OCI-LY1 (cell line): ENCODE data around the gene TUBGCP6.

Experiments
- H2AFZ ChIP-seq: fragments of 200-600 bp; sonication (generic), shearing (Covaris generic); 2 replicates; pipeline ENCODE4 v1.6.0; 2014; ENCODE audit warnings: antibody characterized with exemption, mild to moderate bottlenecking, low read length
- H3F3A ChIP-seq: fragments of 200-600 bp; sonication (generic), shearing (Covaris generic); 2 replicates; pipeline ENCODE4 v1.6.0; 2014; ENCODE audit warnings: mild to moderate bottlenecking, antibody characterized with exemption, low read length, moderate library complexity; ENCODE audit not compliant: insufficient read depth
- H3K27ac ChIP-seq: fragments of 200-600 bp; sonication (generic); 2 replicates; pipeline ENCODE4 v1.5.1; 2014; ENCODE audit warnings: low read length, mixed run types, mild to moderate bottlenecking, low read depth; ENCODE audit not compliant: poor library complexity, severe bottlenecking
- H3K27me3 ChIP-seq: fragments of 200-600 bp; sonication (generic); 2 replicates; pipeline ENCODE4 v1.6.0; 2014; ENCODE audit warnings: antibody characterized with exemption, mild to moderate bottlenecking, low read length, moderate library complexity; ENCODE audit not compliant: insufficient read depth
- H3K36me3 ChIP-seq: fragments of 200-600 bp; sonication (generic); 2 replicates; pipeline ENCODE4 v1.6.1; 2014; ENCODE audit warnings: mild to moderate bottlenecking, antibody characterized with exemption, low read length, moderate library complexity, mixed read lengths; ENCODE audit not compliant: insufficient read depth
- H3K4me1 ChIP-seq: fragments of 200-600 bp; sonication (generic); 2 replicates; pipeline ENCODE4 v1.5.1; 2014; ENCODE audit warnings: mild to moderate bottlenecking, low read length, moderate library complexity; ENCODE audit not compliant: insufficient read depth, severe bottlenecking
- H3K4me2 ChIP-seq: fragments of 200-600 bp; sonication (generic), shearing (Covaris generic); 2 replicates; pipeline ENCODE4 v1.6.1; 2014; ENCODE audit warnings: low read length
- H3K4me3 ChIP-seq: fragments of 200-600 bp; sonication (generic); 2 replicates; pipeline ENCODE4 v1.5.1; 2014; ENCODE audit warnings: low read length, low read depth, mild to moderate bottlenecking, mixed read lengths; ENCODE audit not compliant: poor library complexity, severe bottlenecking
- H3K79me2 ChIP-seq: fragments of 200-600 bp; shearing (Covaris generic); 2 replicates; pipeline ENCODE4 v1.6.1; 2016; ENCODE audit warnings: mixed run types, low read length, mixed read lengths; ENCODE audit not compliant: insufficient read depth
- H3K9ac ChIP-seq: fragments of 200-600 bp; sonication (generic), shearing (Covaris generic); 2 replicates; pipeline ENCODE4 v1.6.1; 2014; ENCODE audit warnings: mild to moderate bottlenecking, low read length, mixed read lengths
- H3K9me2 ChIP-seq: fragments of 200-600 bp; sonication (generic), shearing (Covaris generic); 2 replicates; pipeline ENCODE4 v1.6.1; 2014; ENCODE audit warnings: low read depth, mild to moderate bottlenecking, low read length, mixed read lengths
- H3K9me3 ChIP-seq: fragments of 200-600 bp; shearing (Covaris generic); 2 replicates; pipeline ENCODE4 v1.6.1; 2014; ENCODE audit warnings: low read length, mixed read lengths
- H4K20me1 ChIP-seq: fragments of 200-600 bp; sonication (generic), shearing (Covaris generic); 2 replicates; pipeline ENCODE4 v1.6.0; 2016; ENCODE audit warnings: mild to moderate bottlenecking, low read length; ENCODE audit not compliant: insufficient read depth
- EZH2 ChIP-seq: fragments of 200-600 bp; sonication (generic), shearing (Covaris generic); IDR thresholded peaks from 2 replicates; pipeline ENCODE4 v1.8.0; 2017; ENCODE audit warnings: borderline replicate concordance, mixed run types, mild to moderate bottlenecking, antibody characterized with exemption, low read length, moderate library complexity, mixed read lengths
- TF ChIP-seq, protein P1 (sequence below): fragments of 200-600 bp; sonication (generic), shearing (Covaris generic); IDR thresholded peaks from 2 replicates; pipeline ENCODE4 v1.5.1; 2017; ENCODE audit warnings: mild to moderate bottlenecking, antibody characterized with exemption, low read length, moderate library complexity, mixed read lengths

TUBGCP6 gene

DNA sequence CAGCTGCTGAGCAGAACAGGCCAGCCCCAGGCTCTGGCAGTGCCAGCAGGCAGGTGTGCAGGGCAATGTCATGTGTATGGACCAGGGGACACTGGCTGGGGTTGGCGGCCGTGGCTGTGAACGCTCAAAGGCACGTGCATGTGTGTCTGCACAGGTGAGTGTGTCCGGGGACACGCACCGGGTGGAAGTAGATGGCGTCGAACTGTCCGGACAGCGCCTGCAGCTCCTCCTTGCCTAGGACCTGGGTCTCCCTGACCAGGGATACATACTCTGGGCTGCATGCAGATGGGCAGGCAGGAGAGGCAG is 5.4 kb upstream of the TUBGCP6 start:
- no peaks in the 10 kb centered on the region for H4K20me1 ChIP-seq
- H3K4me1 ChIP-seq, result peaks cover 48% of the 10 kb centered on the region
- H3K9me3 ChIP-seq, result no peaks in the 10 kb centered on the region
- no peaks in the 10 kb centered on the region for H3K79me2 ChIP-seq
- peak overlapping the region; percentile 97 for H3K9ac ChIP-seq
- no peak overlapping the region for H3K27ac ChIP-seq
- peaks cover 7% of the 10 kb centered on the region; the same call in 1 of the 2 replicates for H3F3A ChIP-seq
- H3K4me2 ChIP-seq, result peak overlapping the region; percentile 98
- no peaks in the 10 kb centered on the region for H3K9me2 ChIP-seq
- no peaks in the 10 kb centered on the region for H3K27me3 ChIP-seq
- TF ChIP-seq, protein P1, sequence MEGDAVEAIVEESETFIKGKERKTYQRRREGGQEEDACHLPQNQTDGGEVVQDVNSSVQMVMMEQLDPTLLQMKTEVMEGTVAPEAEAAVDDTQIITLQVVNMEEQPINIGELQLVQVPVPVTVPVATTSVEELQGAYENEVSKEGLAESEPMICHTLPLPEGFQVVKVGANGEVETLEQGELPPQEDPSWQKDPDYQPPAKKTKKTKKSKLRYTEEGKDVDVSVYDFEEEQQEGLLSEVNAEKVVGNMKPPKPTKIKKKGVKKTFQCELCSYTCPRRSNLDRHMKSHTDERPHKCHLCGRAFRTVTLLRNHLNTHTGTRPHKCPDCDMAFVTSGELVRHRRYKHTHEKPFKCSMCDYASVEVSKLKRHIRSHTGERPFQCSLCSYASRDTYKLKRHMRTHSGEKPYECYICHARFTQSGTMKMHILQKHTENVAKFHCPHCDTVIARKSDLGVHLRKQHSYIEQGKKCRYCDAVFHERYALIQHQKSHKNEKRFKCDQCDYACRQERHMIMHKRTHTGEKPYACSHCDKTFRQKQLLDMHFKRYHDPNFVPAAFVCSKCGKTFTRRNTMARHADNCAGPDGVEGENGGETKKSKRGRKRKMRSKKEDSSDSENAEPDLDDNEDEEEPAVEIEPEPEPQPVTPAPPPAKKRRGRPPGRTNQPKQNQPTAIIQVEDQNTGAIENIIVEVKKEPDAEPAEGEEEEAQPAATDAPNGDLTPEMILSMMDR, result no peak
- no peak for TF ChIP-seq EZH2
- H3K36me3 ChIP-seq, result peaks cover 37% of the 10 kb centered on the region; the same call in 1 of the 2 replicates
- H3K4me3 ChIP-seq, result peak overlapping the region; percentile 98
- no peak overlapping the region for H2AFZ ChIP-seq

DNA sequence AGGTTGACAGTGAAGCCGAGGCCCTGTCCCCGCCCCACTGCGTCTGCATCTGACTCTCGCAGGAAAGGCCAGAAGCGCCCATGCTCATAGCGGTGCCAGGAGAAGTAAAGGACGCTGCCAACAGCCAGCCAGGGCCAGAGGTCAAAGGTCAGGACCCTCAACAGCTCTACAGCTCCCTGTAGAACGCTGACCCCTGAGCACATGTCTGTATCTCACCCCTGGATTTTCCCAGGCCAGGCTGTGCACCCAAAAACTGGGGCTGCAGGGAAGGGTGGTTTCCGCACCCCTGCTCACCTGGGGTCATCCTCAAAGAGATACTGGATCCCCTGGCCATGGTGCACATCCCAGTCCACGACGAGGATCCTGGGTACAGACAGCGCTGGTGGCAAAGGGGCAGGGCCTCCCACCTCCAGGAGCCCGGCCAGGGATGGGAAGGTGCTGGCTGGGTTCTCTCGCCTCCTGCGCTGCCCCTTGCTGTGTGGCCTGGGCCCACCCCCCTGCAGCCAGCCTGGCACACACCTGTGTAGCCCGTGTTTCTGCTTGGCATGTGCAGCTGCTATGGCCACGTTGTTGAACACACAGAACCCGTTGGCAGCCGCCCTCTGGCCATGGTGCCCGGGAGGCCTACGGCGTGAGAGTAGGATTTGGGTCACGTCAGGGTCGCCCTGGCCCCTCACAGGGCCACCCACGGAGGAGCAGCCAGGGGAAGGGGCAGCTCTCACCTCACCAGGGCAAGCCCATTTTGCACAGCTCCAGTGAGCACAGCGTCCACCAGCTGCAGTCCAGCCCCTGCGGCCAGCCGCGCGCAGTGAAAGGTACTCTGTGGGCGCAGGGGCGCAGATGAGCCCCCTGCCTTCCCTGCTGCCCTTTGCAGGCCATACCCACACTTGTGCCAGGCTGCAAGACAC is 4.8 kb upstream of the TUBGCP6 start:
- H3K9me3 ChIP-seq, result no peaks in the 10 kb centered on the region
- no peaks in the 10 kb centered on the region for H3K9me2 ChIP-seq
- no peaks in the 10 kb centered on the region for H3K79me2 ChIP-seq
- TF ChIP-seq, protein P1, result no peak
- TF ChIP-seq EZH2, result no peak
- H3K4me1 ChIP-seq, result peaks cover 48% of the 10 kb centered on the region
- no peak overlapping the region for H3K27ac ChIP-seq
- H3K36me3 ChIP-seq, result peaks cover 31% of the 10 kb centered on the region; the same call in 1 of the 2 replicates
- no peaks in the 10 kb centered on the region for H4K20me1 ChIP-seq
- peak overlapping the region; percentile 97; the same call in 1 of the 2 replicates for H3K9ac ChIP-seq
- no peaks in the 10 kb centered on the region for H3K27me3 ChIP-seq
- peak overlapping the region; percentile 98 for H3K4me3 ChIP-seq
- H2AFZ ChIP-seq, result no peak overlapping the region
- H3K4me2 ChIP-seq, result peak overlapping the region; percentile 98
- peaks cover 7% of the 10 kb centered on the region; the same call in 1 of the 2 replicates for H3F3A ChIP-seq

DNA sequence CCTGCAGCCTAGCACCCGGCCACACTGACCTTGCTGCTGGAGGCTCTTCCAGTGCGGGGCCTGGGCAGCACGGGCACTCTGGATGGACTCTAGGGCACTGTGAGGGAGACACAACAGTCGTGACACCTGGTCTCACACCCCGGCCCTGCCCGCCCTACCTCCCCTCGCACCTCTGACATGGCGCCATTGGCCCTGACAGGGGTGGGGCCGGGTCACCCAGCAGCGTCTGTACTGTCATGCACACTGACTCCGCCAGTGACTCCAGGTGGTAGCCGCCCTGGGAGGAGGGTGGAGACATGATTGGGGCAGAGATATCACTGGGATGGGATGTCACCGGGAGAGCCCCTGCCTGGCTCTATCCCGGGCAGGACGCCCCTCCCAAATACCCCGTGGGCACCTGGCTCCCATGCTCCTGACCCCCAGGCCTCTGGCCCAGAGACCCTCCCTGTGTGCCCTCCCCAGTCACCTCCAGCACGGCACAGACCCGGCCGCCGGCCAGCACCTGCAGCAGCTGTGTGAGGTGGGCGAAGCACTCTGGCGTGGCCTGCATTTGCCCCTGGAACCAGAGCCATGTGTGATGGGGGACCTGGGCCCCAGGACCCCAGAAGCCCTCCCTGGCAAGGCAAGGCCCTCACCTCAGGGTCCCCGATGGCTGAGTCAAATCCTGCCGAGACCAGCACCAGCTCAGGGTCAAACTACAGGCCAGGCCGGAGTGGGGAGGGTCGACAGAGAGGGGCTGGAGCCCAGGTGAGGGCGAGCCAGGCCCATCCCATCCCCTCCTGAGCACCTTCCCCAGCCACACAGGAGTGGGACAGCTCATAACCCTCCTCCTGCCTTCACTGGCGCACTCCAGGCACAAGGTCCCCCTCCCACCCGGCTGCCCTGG is 3.6 kb upstream of the TUBGCP6 start:
- Histone ChIP-seq H3K9ac (no peak overlapping the region; the same call in 1 of the 2 replicates), H3F3A (peaks cover 11% of the 10 kb centered on the region), H3K79me2 (peaks cover 4% of the 10 kb centered on the region), H4K20me1 (no peaks in the 10 kb centered on the region), H3K4me3 (peak overlapping the region; percentile 35), H3K27me3 (no peaks in the 10 kb centered on the region), H3K4me1 (peaks cover 48% of the 10 kb centered on the region), H3K36me3 (peaks cover 23% of the 10 kb centered on the region; the same call in 1 of the 2 replicates), H3K9me3 (no peaks in the 10 kb centered on the region), H2AFZ (no peak overlapping the region), H3K9me2 (no peaks in the 10 kb centered on the region), H3K4me2 (peak overlapping the region; percentile 50), H3K27ac (peak overlapping the region; percentile 36)
- TF ChIP-seq EZH2, result no peak
- TF ChIP-seq, protein P1, result no peak
